ENCODE measurements around the gene CST7.

Gene CST7

GRCh38 chr20:24951536-24952083 lies 2.5 kb downstream of the CST7 start:
- DNase-seq = no peak

DNA sequence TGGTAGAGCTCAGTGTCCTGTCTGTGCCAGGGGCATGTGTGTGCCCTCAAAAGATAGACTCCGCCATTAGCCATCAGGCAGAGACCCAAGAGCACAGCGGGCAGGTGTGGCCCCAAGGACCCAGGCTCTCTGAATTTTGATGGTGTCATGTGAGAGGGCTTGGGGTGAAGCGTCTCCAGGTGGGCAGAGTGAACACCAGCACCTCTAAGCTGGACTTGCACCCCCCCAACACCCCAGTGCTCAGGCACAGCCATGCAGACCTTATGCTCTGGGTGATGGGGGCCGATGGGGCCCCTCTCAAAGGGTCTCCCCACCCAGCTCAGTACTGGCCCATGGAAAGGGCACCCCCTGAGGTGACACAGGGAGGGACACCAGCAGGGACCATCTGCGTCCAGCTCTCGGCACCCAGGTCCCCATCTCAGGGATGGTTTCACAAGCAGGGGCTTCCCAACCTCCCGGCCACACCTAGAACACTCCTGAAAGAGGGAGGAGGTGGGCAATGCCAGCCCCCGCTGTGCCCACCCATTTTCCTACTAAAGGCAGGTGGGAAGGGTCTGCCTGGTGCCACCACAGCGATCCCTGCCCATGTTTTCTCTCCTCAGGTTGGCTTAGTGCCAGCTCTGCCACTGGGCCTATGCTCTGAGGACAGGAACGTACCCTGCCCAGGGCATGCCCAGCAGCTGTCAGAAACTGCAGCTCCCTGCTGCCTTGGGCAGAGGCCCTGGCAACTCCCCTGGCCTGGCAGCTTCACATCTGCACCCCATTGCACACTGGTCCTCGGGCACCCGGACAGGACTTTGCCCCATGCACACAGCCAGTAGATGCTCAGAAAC lies 3.5 kb downstream of the CST7 start:
- no peak for DNase-seq

DNA sequence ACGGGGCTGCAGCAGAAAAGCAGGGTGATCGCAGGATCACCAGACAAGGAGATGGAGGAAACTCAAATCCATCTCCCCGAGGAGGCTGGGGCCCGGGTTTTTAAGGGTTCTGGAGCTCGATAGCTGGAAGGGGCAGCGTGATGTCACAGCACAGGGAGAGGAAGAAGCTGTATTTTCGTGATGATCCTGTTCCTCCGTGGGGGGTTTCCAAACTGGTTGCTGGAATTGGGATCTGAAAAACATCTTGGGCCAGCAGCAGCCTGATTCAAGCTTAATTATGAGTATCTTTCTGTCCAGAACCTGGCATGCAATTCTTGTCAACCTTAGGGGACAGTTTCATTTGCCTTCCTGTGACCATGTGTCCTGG lies 4.1 kb downstream of the CST7 start:
- DNase-seq = no peak

- no peak for DNase-seq
These were observed 4.6 kb downstream of the CST7 start for GRCh38 chr20:24953621-24954133.

GRCh38 chr20:24954151-24954550 lies 5.1 kb downstream of the CST7 start:
- DNase-seq = no peak

GRCh38 chr20:24954566-24954965 lies 5.5 kb downstream of the CST7 start:
- no peak for DNase-seq

GRCh38 chr20:24955045-24955444 lies 6.0 kb downstream of the CST7 start:
- DNase-seq = no peak

DNA sequence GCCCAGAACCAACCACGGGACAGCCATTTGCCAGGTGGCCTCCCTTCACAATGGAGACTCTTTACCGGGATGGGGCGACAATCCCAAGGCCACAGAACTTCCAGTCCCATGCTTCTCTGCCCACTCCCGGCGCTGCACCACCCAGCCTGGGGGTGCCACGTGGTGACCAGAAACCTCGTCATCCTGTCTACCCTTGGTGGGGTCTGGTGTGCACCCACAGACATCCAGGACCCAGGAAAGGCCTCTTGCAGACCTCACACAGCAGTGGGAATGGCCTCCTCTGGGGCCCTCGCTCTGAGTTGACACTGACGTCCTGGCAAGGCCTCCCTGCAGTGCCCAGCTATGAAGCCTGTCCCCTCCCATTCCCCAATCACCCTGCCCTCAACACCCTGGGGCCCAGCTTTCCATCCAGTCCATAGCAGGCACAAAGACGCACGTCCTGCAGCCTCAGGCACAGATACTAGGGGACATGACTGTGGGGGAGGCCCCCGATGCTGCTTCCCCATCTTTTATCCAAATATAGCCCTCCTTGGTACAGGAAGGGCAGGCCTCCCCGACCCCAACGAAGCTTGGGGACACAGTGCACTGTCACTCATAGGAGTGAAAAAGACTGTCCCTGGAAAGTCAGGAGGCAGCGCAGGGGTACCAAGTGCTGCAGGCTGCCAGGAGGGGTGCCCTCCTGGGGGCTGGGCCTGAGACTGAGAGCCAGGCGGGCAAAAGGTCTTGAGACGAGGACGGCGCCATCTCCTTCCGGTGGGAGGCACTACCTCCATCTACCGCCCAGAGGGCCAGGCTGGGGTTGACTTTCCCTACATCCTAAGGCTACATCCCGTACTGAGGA lies 7.2 kb downstream of the CST7 start:
- DNase-seq = no peak

- DNase-seq = no peak
These were observed 8.4 kb downstream of the CST7 start for GRCh38 chr20:24957326-24958016.

- DNase-seq = no peak
These were observed 9.7 kb downstream of the CST7 start for GRCh38 chr20:24958506-24959385.

GRCh38 chr20:24959591-24960301 lies 10.7 kb downstream of the CST7 start:
- DNase-seq = no peak

- no peak for DNase-seq
These were observed 11.3 kb downstream of the CST7 start for GRCh38 chr20:24960302-24960801.

GRCh38 chr20:24960861-24961260 lies 11.8 kb downstream of the CST7 start:
- DNase-seq = no peak

- no peak for DNase-seq
These were observed 12.5 kb downstream of the CST7 start for GRCh38 chr20:24961384-24962181.

DNA sequence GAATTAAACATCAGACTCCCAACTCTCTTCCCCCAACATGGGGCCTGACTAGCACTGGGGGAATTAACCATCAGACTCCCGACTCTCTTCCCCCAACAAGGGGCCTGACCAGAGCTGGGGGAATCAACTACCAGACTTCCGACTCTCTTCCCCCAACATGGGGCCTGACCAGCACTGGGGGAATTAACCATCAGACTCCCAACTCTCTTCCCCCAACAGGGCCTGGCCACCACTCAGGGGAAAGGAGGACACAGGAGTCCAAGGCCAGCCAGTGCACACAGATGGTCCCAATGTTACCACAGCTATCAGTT lies 13.1 kb downstream of the CST7 start:
- no peak for DNase-seq

DNA sequence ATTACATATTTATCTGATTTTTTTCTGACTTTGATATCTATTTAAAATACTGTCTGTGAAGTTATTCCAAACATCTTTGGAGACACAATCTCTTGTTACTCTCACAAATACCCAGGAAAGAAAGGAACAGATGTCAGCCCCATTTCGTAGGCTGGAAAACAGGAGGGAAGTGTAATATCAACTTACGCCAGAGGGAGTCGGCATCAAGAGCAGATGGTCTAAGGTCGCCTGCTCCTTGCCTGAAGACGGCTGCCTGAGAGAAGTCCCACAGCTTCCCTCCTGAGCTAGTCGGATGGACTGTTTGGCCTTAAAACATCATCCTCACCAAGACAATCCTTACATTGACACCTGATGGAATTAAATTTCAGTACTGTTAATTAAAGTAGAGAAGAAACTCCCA lies 13.4 kb downstream of the CST7 start:
- DNase-seq = no peak

- no peak for DNase-seq
These were observed 14.8 kb downstream of the CST7 start for GRCh38 chr20:24963672-24964505.

GRCh38 chr20:24964506-24964840 lies 15.4 kb downstream of the CST7 start:
- DNase-seq = no peak

GRCh38 chr20:24965065-24965919 lies 16.2 kb downstream of the CST7 start:
- no peak for DNase-seq

Data from NK-92 treated with Interleukin-12 subunit alpha and Interleukin-12 subunit beta, amount 100 ng/mL, for 24 hours (cell line).